Measurements from ENCODE around the gene ANKRD24. TPM values are rescaled to one million over a fixed set of nuclear protein-coding genes. Genes with fewer than 3 reads are reported as not detected.

ANKRD24 gene
- total RNA-seq, 2 experiments from 2014 or later: 1.7 to 4.8 TPM

DNA sequence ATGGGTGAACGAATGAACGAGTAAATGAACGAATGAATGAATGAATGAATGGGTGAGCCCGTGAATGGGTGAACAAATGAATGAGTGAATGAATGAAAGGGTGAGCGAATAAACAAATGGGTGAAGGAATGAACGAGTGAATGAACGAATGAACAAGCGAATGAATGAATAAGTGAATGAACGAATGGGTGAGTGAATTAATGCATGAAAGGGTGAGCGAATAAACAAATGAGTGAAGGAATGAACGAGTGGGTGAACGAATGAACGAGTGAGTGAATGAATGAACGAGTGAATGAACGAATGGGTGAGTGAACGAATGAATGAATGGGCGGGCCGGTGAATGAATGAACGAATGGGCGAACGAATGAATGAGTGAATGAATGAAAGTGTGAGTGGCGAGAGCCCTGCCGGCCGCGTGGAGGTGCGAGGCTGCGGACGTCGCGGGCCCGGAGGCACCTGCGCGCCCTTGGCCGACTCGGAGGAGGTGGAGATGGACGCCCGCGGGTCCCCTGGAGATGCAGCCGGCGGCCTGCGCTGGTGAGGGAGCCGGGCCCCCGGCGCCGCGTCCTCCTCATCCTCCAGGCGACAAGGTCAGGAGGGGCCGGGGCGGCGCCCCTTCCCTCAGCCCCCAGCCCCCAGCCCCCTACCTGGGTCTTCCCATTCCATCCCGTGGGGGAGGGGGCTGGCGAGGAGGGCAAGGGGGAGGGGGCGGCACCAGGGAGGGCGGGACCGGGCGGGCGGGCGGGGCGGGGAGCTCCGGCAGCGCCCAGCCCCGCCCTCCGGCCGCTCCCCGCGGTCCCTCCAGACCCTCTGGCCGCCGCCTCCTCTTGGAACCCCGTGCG lies 15.4 kb downstream of the ANKRD24 start:
- no peak for DNase-seq (ENCODE audit: low spot score)
- Histone ChIP-seq H3K79me2 (ENCODE audit: insufficient read depth, low read depth, low read length) (no peaks in the 10 kb centered on the region), H4K20me1 (ENCODE audit: insufficient read depth, low read length) (no peaks in the 10 kb centered on the region), H3K27ac (ENCODE audit: low read depth, low read length, poor library complexity, severe bottlenecking) (no peak overlapping the region), H3K4me1 (ENCODE audit: insufficient read depth, low read length, poor library complexity, severe bottlenecking) (no peaks in the 10 kb centered on the region), H3K9me3 (ENCODE audit: low read length) (peaks cover 8% of the 10 kb centered on the region), H3K4me3 (ENCODE audit: low read depth, low read length, poor library complexity, severe bottlenecking) (no peak overlapping the region), H3K4me2 (ENCODE audit: low read length) (no peak overlapping the region), H3K36me3 (ENCODE audit: insufficient read depth, low read length) (no peaks in the 10 kb centered on the region), H3K9me2 (ENCODE audit: insufficient read depth, low read length) (no peaks in the 10 kb centered on the region), H2AFZ (ENCODE audit: low read length) (no peak overlapping the region)
- no TSS peak for BruUV-seq (replicated peaks)
- POLR2A ChIA-PET: interaction anchor here (0.6 kb wide), 1 partner anchor 426 kb away, joined by 6 read pairs; no protein-coding TSS in a partner anchor
- CTCF ChIA-PET (ENCODE audit: unreplicated experiment): no interaction called here
- intact Hi-C loops (cut with micrococcal nuclease; ENCODE audit: unreplicated experiment): no loop called here
- TF ChIP-seq, protein P1, sequence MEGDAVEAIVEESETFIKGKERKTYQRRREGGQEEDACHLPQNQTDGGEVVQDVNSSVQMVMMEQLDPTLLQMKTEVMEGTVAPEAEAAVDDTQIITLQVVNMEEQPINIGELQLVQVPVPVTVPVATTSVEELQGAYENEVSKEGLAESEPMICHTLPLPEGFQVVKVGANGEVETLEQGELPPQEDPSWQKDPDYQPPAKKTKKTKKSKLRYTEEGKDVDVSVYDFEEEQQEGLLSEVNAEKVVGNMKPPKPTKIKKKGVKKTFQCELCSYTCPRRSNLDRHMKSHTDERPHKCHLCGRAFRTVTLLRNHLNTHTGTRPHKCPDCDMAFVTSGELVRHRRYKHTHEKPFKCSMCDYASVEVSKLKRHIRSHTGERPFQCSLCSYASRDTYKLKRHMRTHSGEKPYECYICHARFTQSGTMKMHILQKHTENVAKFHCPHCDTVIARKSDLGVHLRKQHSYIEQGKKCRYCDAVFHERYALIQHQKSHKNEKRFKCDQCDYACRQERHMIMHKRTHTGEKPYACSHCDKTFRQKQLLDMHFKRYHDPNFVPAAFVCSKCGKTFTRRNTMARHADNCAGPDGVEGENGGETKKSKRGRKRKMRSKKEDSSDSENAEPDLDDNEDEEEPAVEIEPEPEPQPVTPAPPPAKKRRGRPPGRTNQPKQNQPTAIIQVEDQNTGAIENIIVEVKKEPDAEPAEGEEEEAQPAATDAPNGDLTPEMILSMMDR (conservative IDR thresholded peaks at IDR 0.05; ENCODE audit: low read length): no peak
- no peak for TF ChIP-seq EZH2phosphoT487 (IDR thresholded peaks at IDR 0.05; ENCODE audit: borderline replicate concordance, low read depth, low read length)

DNA sequence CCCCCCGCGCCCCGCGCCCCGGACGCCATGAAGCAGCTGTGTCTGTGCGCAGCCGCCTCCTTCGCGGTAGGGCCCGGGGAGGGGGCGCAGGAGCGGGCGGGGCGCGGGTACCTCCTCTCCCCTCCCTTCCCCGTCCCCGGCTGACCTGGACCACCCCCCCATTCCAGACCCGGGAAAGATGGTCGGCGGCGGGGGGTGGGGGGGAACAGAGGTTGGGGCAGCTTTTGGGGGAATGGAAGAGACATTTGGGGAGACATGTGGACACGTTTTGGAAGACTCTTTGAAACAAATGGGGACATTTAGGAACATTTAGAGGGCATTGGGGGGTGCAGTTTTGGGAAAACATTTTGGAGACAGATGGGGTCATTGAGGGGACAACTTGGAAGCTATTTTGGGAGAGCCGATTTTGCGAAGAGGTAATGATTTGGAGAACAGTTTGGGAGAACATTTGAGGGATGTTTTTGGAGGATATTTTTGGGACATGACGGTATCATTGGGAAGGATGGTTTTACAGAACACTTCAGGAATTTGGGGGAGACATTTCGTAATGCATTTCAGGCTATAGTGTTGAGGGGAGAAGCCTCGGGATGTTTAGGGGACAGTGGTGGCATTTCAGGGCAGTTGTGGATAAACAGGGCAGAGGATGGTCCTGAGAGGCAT lies 16.1 kb downstream of the ANKRD24 start:
- ChIA-PET CTCF (ENCODE audit: unreplicated experiment) (no interaction called here), POLR2A (no interaction called here)
- Histone ChIP-seq H3K27ac (ENCODE audit: low read depth, low read length, poor library complexity, severe bottlenecking) (no peak overlapping the region), H3K79me2 (ENCODE audit: insufficient read depth, low read depth, low read length) (no peaks in the 10 kb centered on the region), H3K4me3 (ENCODE audit: low read depth, low read length, poor library complexity, severe bottlenecking) (no peak overlapping the region), H4K20me1 (ENCODE audit: insufficient read depth, low read length) (no peaks in the 10 kb centered on the region), H3K4me2 (ENCODE audit: low read length) (no peak overlapping the region), H2AFZ (ENCODE audit: low read length) (no peak overlapping the region), H3K9me3 (ENCODE audit: low read length) (peaks cover 8% of the 10 kb centered on the region), H3K36me3 (ENCODE audit: insufficient read depth, low read length) (no peaks in the 10 kb centered on the region), H3K4me1 (ENCODE audit: insufficient read depth, low read length, poor library complexity, severe bottlenecking) (no peaks in the 10 kb centered on the region), H3K9me2 (ENCODE audit: insufficient read depth, low read length) (no peaks in the 10 kb centered on the region)
- intact Hi-C loops (cut with micrococcal nuclease; ENCODE audit: unreplicated experiment): no loop called here
- TF ChIP-seq, protein P1 (conservative IDR thresholded peaks at IDR 0.05; ENCODE audit: low read length): no peak
- no TSS peak for BruUV-seq (replicated peaks)
- DNase-seq (ENCODE audit: low spot score): no peak

Measured in OCI-LY7 (cell line).